ENCODE measurements around the gene PIP5K1C.
"Not testable (repeated sequence)": the region's sequence is repeated elsewhere in the genome, so short reads cannot be mapped to it uniquely, and the experiment has no call there.

PIP5K1C gene

DNA sequence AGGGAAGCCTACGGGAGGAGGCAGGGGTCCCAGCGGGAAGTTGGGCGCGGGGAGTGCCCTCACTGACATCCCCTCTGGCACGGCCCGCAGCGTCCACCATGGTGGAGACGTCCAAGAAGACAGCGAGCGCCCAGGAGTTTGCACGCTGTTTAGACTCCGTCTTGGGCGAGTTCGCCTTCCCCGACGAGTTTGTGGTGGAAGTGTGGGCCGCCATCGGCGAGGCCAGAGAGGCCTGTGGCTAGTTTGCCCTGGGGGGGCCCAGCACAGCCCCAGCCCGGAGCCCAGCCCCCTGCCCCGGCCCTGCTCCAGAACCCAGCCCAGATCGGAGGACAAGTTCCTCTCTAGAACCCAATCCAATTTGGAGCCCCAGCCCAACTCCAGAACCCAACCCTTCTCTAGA lies 110.3 kb downstream of the PIP5K1C start:
- no peak for DNase-seq (ENCODE audit: low read depth)

- no peak for DNase-seq (ENCODE audit: low read depth)
Measured at GRCh38 chr19:3589439-3589838, 110.8 kb downstream of the PIP5K1C start.

DNA sequence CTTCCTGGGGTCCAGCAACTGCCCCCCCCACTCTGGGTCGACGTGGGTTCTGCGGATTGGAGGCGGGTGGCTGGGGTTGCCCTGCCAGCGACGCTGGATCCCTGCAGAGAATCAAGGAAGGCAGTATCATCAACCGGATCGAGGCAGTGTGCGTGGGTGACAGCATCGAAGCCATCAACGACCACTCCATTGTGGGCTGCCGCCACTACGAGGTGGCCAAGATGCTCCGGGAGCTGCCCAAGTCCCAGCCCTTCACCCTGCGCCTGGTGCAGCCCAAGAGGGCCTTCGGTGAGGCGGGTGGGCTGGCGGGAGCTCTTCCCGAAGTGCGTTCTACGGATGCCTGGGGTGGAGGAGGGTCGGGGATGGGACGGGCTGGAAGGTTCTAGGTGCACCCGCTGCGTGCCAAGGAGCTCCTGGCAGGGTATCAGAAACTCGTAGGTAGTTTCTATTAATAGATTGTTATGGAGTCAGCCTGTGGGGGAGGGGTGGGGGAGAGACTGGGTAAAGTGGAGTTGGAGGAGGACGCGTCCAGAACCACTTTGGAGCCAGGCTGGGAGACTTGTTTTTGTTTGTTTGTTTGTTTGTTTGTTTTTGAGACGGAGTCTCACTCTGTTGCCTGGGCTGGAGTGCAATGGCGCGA lies 113.4 kb downstream of the PIP5K1C start:
- DNase-seq (ENCODE audit: low read depth): no peak

DNA sequence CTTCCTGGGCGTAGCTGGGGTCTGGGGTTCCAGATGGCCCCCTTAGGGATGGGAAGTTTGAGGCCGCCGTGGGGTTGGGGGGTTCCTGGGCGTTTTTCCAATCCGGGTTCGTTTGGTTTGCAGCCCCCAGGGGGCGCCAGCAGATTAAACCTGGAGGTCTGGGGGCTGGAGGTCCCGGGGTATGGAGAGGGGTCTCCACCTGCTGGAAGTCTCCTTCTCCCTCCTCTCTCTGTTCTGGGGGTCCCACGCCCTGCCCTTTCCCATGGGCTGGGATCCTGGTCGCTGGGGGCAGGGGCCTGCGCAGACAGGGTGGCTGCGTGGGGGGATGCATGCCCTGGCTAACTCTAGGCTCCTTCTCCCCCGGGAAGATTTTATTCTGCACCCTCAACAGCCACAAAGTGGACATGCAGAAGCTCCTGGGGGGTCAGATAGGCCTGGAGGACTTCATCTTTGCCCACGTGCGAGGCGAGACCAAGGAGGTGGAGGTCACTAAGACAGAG lies 114.1 kb downstream of the PIP5K1C start:
- DNase-seq (ENCODE audit: low read depth): no peak

DNA sequence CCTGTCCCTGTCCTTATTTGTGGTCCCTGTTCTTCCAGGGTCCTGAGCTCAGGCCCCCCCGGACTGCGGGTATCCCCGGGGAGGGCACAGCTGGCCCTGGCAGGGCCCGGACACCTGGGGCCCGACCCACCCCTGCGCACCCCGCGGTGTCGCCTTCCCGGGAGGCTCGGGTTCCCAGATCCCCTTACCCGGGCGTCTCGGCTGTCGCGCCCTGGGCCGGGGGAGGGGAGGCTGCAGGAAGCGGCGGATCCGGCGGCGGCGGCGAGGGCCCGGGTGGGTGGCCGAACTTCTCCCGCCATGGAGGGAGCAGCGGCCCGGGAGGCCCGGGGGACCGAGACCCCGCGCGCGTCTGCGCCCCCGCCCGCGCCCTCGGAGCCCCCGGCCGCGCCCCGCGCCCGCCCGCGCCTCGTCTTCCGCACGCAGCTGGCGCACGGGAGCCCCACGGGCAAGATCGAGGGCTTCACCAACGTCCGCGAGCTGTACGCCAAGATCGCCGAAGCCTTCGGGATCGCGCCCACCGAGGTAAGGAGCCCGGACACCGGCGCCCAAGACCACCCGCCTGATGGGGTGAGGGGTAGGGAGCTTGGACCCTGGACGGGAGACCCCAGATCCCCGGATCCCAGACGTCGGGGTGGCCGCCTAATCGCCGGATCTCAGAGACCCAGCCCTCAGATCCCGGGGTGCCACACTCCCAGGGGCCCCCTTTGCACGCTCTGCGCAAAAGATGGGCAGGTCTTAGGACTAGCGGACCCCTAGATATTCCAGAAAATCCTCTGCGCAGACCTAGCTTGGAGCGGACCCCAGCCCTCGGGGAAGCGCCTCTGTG lies 114.8 kb downstream of the PIP5K1C start, which contains the start of gene GIPC3:
Gene GIPC3 (plus strand): TSS at position 178 of the 826 bp plus-strand sequence. CDS start 120 bp downstream, at position 298.
- DNase-seq (ENCODE audit: low read depth): no peak

- DNase-seq (ENCODE audit: low read depth): not testable (repeated sequence)
Measured at GRCh38 chr19:3584036-3584802, 116.0 kb downstream of the PIP5K1C start.

- DNase-seq (ENCODE audit: low read depth): not testable (repeated sequence)
Measured at GRCh38 chr19:3581792-3582191, 118.5 kb downstream of the PIP5K1C start.

Measured in HS-5 (cell line).